T-cell (primary cell): Measurements from ENCODE around the gene TENT5A. TPM values are rescaled to one million over a fixed set of nuclear protein-coding genes. Genes with fewer than 3 reads are reported as not detected.

Source experiments
- ATAC-seq, 4 experiments: fragments of 200-7000 bp in 3 of 4; fragments of 150-1000 bp in 1 of 4; cut with Tn5 transposase; replicated peaks in 1 of 4; 1 replicate in 3 of 4; 2 replicates in 1 of 4; pipeline ENCODE4 v1.10.0; 2021; ENCODE audit warnings: moderate library complexity in 3 of 4, mild to moderate bottlenecking in 2 of 4, moderate number of reproducible peaks in 1 of 4
- CTCF ChIA-PET, 2 donors: fragments of 300-600 bp; sonication (Branson Sonifier 250); formaldehyde crosslinking; loops; one replicate each; lab custom pipeline; 2022; ENCODE audit warnings: antibody characterized with exemption in 2 of 2; lab: Charles Lee
- POLR2A ChIA-PET, 2 donors: fragments of 300-600 bp; sonication (Branson Sonifier 250); formaldehyde crosslinking; loops; one replicate each; lab custom pipeline; 2022; ENCODE audit warnings: antibody characterized with exemption in 2 of 2; lab: Charles Lee
- DNase-seq, 35 experiments: peaks; one replicate each; pipeline versions ENCODE4 v3.0.0 to v3.0.0-alpha.2; 2013 to 2023
- H3K27ac ChIP-seq: one replicate; pipeline ENCODE4 v1.5.1; 2013; ENCODE audit warnings: low read length
- H3K27me3 ChIP-seq, 2 experiments: replicated peaks in 1 of 2; 1 replicate in 1 of 2; 2 replicates in 1 of 2; pipeline versions ENCODE4 v1.6.1 to v1.7.0; 2013; ENCODE audit warnings: low read length in 1 of 2, mixed read lengths in 1 of 2; ENCODE audit not compliant: control insufficient read depth in 2 of 2, insufficient read depth in 2 of 2; ENCODE audit errors: extremely low read depth in 1 of 2
- H3K36me3 ChIP-seq, 2 donors: 1 replicate in 1 of 2; 2 replicates in 1 of 2; pipeline versions ENCODE4 v1.6.1 to v1.7.0; 2013; ENCODE audit warnings: low read length in 1 of 2; ENCODE audit not compliant: control insufficient read depth in 2 of 2, insufficient read depth in 1 of 2; ENCODE audit errors: extremely low read depth in 1 of 2
- H3K4me1 ChIP-seq, 2 experiments: 1 replicate in 1 of 2; 2 replicates in 1 of 2; pipeline versions ENCODE4 v1.6.1 to v1.7.0; 2013; ENCODE audit warnings: low read length in 2 of 2, mixed read lengths in 1 of 2; ENCODE audit not compliant: insufficient read depth in 2 of 2, control insufficient read depth in 1 of 2; ENCODE audit errors: extremely low read depth in 1 of 2
- H3K4me3 ChIP-seq, 2 donors: 1 replicate in 1 of 2; 2 replicates in 1 of 2; pipeline versions ENCODE4 v1.5.1 to v1.7.0; 2013; ENCODE audit warnings: mild to moderate bottlenecking in 2 of 2, low read length in 1 of 2, moderate library complexity in 1 of 2; ENCODE audit not compliant: control insufficient read depth in 1 of 2; ENCODE audit errors: extremely low read depth in 1 of 2
- H3K9me3 ChIP-seq: 2 replicates; pipeline ENCODE4 v1.7.0; 2013
- H3K27ac Mint-ChIP-seq, 2 donors: one replicate each; pipeline ENCODE4 v1.8.0; 2020 to 2021; ENCODE audit warnings: mild to moderate bottlenecking in 2 of 2, mixed read lengths in 2 of 2
- H3K27me3 Mint-ChIP-seq, 2 donors: one replicate each; pipeline ENCODE4 v1.8.0; 2021 to 2022; ENCODE audit warnings: mixed read lengths in 2 of 2
- H3K36me3 Mint-ChIP-seq: one replicate; pipeline ENCODE4 v1.8.0; 2021; ENCODE audit warnings: mixed read lengths
- H3K4me1 Mint-ChIP-seq, 3 donors: one replicate each; pipeline ENCODE4 v1.8.0; 2020 to 2022; ENCODE audit warnings: mixed read lengths in 3 of 3, mild to moderate bottlenecking in 1 of 3
- H3K4me3 Mint-ChIP-seq, 3 donors: one replicate each; pipeline ENCODE4 v1.8.0; 2020 to 2022; ENCODE audit warnings: mild to moderate bottlenecking in 3 of 3, mixed read lengths in 3 of 3, moderate library complexity in 3 of 3
- H3K9me3 Mint-ChIP-seq, 3 donors: one replicate each; pipeline ENCODE4 v1.8.0; 2020 to 2022; ENCODE audit warnings: mixed read lengths in 3 of 3
- WGBS: methylation state at CpG from one replicate; pipeline ENCODE4 v1.1.5; 2013; ENCODE audit warnings: missing lambda C conversion rate; ENCODE audit not compliant: insufficient coverage; 5-methylcytosine and 5-hydroxymethylcytosine counted together
- total RNA-seq, 35 experiments: library from RNA in 6 of 35; stranded (reverse) in 6 of 35; fragments of 120-200 nt in 1 of 35; gene quantifications; one replicate each; pipeline versions ENCODE4 v1.2.1 to v1.2.4 and lab custom pipeline; 2013 to 2026

TENT5A gene
- total RNA-seq, 5 donors from 2014 or later (not counting 1 experiment from before 2014, with no cell fraction given) = 3.2 to 10.7 (median 4.8) TPM

DNA sequence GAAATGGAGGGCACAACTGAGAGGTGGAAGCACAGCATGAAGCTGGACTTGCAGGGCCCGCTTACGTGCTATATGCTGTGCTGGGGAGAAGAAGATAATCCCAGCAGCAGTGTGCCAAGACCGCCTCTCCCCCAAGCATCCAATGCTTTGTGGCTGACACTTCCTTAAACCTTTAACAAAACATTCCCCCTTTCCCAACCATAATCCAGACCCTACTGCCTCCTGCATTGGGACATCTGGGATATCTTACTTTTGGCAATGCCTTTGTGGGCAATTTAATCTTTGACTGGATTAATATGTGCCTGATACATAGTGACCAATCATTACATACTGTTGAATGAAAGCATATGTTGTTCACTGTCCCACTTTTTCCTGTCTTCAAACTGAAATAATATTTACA is 3.1 kb upstream of the TENT5A start:
- Mint-ChIP-seq H3K36me3 (no peaks in the 10 kb centered on the region), H3K4me1 (peaks cover 10 to 16% (median 13%) of the 10 kb centered on the region in 3 donors), H3K9me3 (no peaks in the 10 kb centered on the region), H3K27me3 (peaks cover 3 to 6% of the 10 kb centered on the region in 2 donors), H3K27ac (no peak overlapping the region), H3K4me3 (no peak overlapping the region)
- no peaks in the 10 kb centered on the region for H3K9me3 ChIP-seq
- ChIA-PET POLR2A (no interaction called here), CTCF (interaction anchor here (1.4 to 1.5 kb wide), 2 partner anchors 1418 to 1806 kb away, joined by 4 to 6 read pairs; no protein-coding TSS in a partner anchor)
- H3K27ac ChIP-seq = no peak overlapping the region
- no peaks in the 10 kb centered on the region for H3K36me3 ChIP-seq
- peaks cover 0 to 25% of the 10 kb centered on the region in 2 experiments for H3K27me3 ChIP-seq
- ATAC-seq (no peak), DNase-seq (no peak)
- peaks cover 8 to 19% of the 10 kb centered on the region in 2 experiments for H3K4me1 ChIP-seq
- WGBS = 100% methylated on average over 1 of the region's 3 CpGs
- no peak overlapping the region for H3K4me3 ChIP-seq

DNA sequence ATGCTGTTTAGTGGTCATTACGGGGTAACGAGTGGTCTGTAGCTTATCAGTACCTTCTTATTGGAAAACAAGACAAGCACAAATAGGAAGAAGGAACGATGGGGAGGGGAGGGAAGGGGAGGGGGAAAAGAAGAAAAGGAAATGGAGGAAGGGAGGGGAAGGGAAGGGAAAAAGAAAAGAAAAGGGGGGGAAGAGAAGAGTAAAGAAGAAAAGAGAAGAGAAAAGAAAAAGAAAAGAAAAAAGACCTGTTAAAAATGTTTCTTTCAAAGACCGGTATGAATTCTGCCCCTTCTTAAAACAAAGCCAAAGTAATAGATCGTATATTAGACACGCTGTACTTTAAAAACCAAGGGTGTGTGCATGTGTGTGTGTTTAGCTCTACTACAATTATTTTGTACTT is 2.4 kb upstream of the TENT5A start:
- H3K36me3 Mint-ChIP-seq = peaks cover 3% of the 10 kb centered on the region
- H3K27me3 Mint-ChIP-seq = peaks cover 3 to 6% of the 10 kb centered on the region in 2 donors
- H3K4me3 Mint-ChIP-seq = no peak overlapping the region
- no peaks in the 10 kb centered on the region for H3K36me3 ChIP-seq
- no peak overlapping the region for H3K27ac ChIP-seq
- peaks cover 17 to 22% (median 20%) of the 10 kb centered on the region in 3 donors for H3K4me1 Mint-ChIP-seq
- peaks cover 8 to 19% of the 10 kb centered on the region in 2 experiments for H3K4me1 ChIP-seq
- no peak overlapping the region for H3K4me3 ChIP-seq
- CTCF ChIA-PET = interaction anchor here (0.6 to 1.5 kb wide), 3 partner anchors 1413 to 1623 kb away, joined by 3 to 6 read pairs (median 4); no protein-coding TSS in a partner anchor
- POLR2A ChIA-PET = interaction anchor here in 1 of 2 donors (0.6 kb wide), 1 partner anchor 34 kb away, joined by 8 read pairs; no protein-coding TSS in a partner anchor
- no peaks in the 10 kb centered on the region for H3K9me3 Mint-ChIP-seq
- H3K27ac Mint-ChIP-seq = no peak overlapping the region
- ATAC-seq (no peak), DNase-seq (no peak)
- H3K9me3 ChIP-seq = no peaks in the 10 kb centered on the region
- WGBS = no CpG with 5 or more reads among the region's 6 CpGs
- H3K27me3 ChIP-seq = peaks cover 0 to 25% of the 10 kb centered on the region in 2 experiments

DNA sequence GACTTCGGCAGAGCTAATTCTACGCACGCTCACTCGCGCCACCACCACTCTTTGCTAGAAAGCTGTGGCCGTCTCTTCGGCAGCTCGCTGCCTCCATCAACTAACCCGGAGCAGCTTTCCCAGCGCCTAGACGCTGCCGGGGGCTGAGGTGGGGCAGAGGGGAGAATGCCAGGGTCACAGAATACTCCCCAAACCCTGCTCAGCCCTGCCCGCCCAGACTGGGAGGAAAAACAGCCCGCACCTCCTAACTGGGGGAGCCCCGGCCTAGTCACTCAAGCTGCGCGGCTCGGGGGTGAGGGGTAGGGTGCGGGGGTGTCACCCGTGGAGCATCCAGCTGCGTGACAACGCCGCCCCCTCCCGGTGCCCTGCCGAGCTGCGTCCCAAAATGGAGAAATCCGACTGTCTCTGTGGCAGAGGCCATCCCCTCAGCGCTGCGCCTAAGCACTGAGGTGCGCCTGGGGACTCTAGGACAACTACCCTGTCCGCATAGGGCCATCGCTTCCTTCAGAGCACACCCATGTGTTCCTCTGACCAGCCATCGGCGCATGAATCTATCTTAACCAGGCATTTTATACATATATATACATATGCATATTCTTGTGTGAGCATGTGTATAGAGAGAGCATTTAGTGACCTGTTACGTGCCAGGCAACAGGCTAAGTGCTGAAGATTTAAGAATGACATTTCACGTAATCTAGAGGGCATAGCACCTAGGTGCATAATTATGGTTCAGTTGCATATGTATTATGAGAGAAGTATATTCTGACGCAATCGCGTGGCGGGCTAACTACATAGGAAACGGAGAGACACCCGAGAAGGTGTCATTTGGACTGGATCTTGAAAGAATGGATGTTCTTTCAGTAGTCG is 1.5 kb upstream of the TENT5A start:
- H3K27ac ChIP-seq = peak overlapping the region; percentile 85
- DNase-seq (peak; percentile 69 to 91 (median 83)), ATAC-seq (peak; percentile 64 to 71 (median 68))
- Mint-ChIP-seq H3K4me3 (peak overlapping the region; percentile 92 to 97 (median 93)), H3K4me1 (peaks cover 26 to 32% (median 29%) of the 10 kb centered on the region in 3 donors), H3K27ac (peak overlapping the region; percentile 89 to 93), H3K9me3 (no peaks in the 10 kb centered on the region), H3K36me3 (peaks cover 11% of the 10 kb centered on the region), H3K27me3 (peaks cover 3 to 6% of the 10 kb centered on the region in 2 donors)
- ChIA-PET POLR2A (interaction anchor here (0.6 kb wide), 2 partner anchors 11 to 137 kb away, joined by 3 read pairs; no protein-coding TSS in a partner anchor), CTCF (interaction anchor here (0.6 to 1.8 kb wide), 16 partner anchors 1414 to 1886 kb away, joined by 3 to 8 read pairs (median 3); partner anchors contain the start of genes BCKDHB (in 1 of the 2) and TTK (in 1 of the 2))
- 46% methylated on average over 21 of the region's 43 CpGs for WGBS
- H3K27me3 ChIP-seq = peaks cover 0 to 25% of the 10 kb centered on the region in 2 experiments
- no peaks in the 10 kb centered on the region for H3K9me3 ChIP-seq
- no peaks in the 10 kb centered on the region for H3K36me3 ChIP-seq
- peaks cover 8 to 19% of the 10 kb centered on the region in 2 experiments for H3K4me1 ChIP-seq
- H3K4me3 ChIP-seq = peak overlapping the region; percentile 72 to 90

DNA sequence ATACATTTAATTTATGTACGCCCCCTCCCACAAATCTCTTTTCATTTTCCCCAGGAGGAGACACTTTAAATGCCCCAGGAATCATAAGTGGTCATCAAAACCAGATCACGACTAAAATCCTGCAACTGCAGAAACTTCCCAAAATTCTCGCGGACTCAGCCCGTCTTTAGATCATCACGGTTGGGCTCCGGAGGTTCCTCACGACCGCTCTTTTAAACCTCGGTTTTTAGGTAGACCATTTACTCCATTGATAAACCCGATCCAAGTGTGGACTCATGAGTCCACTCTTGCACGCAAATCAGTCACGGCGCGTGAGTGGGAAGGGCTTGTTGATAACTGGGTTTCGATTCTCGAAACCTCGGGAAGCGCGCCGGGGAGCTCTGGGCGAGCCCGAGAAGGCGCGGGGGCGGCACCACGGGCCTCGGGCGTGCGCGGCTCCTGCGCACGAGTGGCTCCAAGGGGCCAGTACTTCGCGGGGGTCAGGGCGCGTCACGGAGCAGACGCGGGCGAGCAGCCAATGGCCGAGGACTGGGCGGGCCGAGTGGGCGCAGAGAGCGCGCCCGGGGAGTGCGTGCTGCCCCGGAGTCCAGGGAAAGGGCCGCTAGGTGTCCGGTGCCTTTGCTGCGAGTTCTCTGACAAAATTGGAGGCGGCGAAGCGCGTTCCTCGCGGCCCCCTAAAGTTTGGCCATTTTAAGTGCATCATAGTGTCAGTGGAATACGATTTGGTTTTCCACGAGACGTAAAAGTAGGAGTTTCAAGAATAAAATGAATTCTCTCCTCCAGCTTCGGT is 635 bp upstream of the TENT5A start:
- peak overlapping the region; percentile 92 to 97 (median 93) for H3K4me3 Mint-ChIP-seq
- Histone ChIP-seq H3K36me3 (no peaks in the 10 kb centered on the region), H3K27ac (peak overlapping the region; percentile 85), H3K4me1 (peaks cover 8 to 19% of the 10 kb centered on the region in 2 experiments), H3K9me3 (no peaks in the 10 kb centered on the region), H3K27me3 (peaks cover 0 to 25% of the 10 kb centered on the region in 2 experiments), H3K4me3 (peak overlapping the region; percentile 72 to 90)
- H3K9me3 Mint-ChIP-seq = no peaks in the 10 kb centered on the region
- ChIA-PET CTCF (interaction anchor here (0.6 to 1.8 kb wide), 14 partner anchors 1413 to 1885 kb away, joined by 3 to 8 read pairs (median 3); partner anchors contain the start of genes BCKDHB (in 1 of the 2) and TTK (in 1 of the 2)), POLR2A (interaction anchor here (0.6 kb wide), 3 partner anchors 12 to 487 kb away, joined by 3 to 4 read pairs (median 3); no protein-coding TSS in a partner anchor)
- peak overlapping the region; percentile 89 to 93 for H3K27ac Mint-ChIP-seq
- DNase-seq = peak; percentile 19 to 75 (median 51)
- peaks cover 3 to 6% of the 10 kb centered on the region in 2 donors for H3K27me3 Mint-ChIP-seq
- peaks cover 13% of the 10 kb centered on the region for H3K36me3 Mint-ChIP-seq
- 2% methylated on average over 58 of the region's 63 CpGs for WGBS
- peaks cover 33 to 35% (median 33%) of the 10 kb centered on the region in 3 donors for H3K4me1 Mint-ChIP-seq
- ATAC-seq = peak; percentile 56 to 64 (median 62)

DNA sequence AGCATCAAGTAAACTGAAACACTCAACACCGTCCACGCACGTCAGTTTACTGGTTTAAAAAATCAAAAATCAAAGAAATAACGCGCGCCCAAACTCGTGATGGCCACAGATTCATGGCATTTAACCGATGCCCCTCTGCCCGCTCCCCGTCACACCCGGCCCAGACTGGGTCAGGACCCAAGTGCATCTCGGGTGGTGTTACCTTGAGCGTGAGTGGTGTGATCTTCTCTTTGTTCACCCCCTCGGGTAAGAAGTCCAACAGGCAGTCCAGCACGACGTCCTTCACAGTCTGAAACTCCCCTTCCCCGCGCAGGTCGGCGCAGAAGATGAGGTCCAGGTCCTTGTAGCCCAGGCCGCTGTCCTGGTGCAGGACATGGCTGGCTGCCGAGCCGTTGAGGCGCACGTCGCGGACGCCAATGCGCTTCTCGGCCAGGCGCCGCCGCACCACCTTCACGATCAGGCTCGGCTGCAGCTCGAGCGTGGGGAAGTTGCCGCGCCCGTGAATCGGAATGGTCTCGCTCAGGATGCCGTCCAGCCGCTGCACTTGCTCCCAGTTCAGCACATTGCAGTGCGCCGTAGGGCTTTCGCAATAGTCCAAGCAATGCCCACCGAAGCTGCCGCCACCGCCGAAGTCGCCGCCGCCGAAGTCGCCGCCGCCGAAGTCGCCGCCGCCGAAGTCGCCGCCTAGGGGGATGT is 945 bp downstream of the TENT5A start:
- ChIA-PET CTCF (no interaction called here), POLR2A (interaction anchor here in 1 of 2 donors (0.7 kb wide), 1 partner anchor 1314 kb away, joined by 3 read pairs; the partner anchor contains the start of gene UBE3D)
- no peaks in the 10 kb centered on the region for H3K36me3 ChIP-seq
- H3K4me1 Mint-ChIP-seq = peaks cover 39 to 41% (median 39%) of the 10 kb centered on the region in 3 donors
- H3K4me3 ChIP-seq = peak overlapping the region; percentile 72 to 90
- peaks cover 16% of the 10 kb centered on the region for H3K36me3 Mint-ChIP-seq
- DNase-seq = peak in 32 of 35 experiments; percentile 7 to 51 (median 23)
- H3K27ac Mint-ChIP-seq = peak overlapping the region; percentile 31 to 93
- H3K4me1 ChIP-seq = peaks cover 8 to 19% of the 10 kb centered on the region in 2 experiments
- peaks cover 0 to 6% of the 10 kb centered on the region in 2 donors for H3K27me3 Mint-ChIP-seq
- no peak for ATAC-seq
- 5% methylated on average over 63 of the region's 65 CpGs for WGBS
- H3K9me3 Mint-ChIP-seq = no peaks in the 10 kb centered on the region
- no peaks in the 10 kb centered on the region for H3K9me3 ChIP-seq
- H3K27me3 ChIP-seq = peaks cover 0 to 25% of the 10 kb centered on the region in 2 experiments
- peak overlapping the region; percentile 62 for H3K27ac ChIP-seq
- peak overlapping the region; percentile 92 to 97 (median 93) for H3K4me3 Mint-ChIP-seq
